Trophoblast cell (in vitro differentiated cells and primary cell): ENCODE measurements around the gene SPATS1.

Experiments used
- DNase-seq, 2 donors: peaks; one replicate each; pipeline ENCODE4 v3.0.0-alpha.2; 2016
- H2AFZ ChIP-seq: 2 replicates; pipeline ENCODE4 v1.6.1; 2013; ENCODE audit warnings: low read length, moderate library complexity, mild to moderate bottlenecking; ENCODE audit not compliant: insufficient read depth, poor library complexity
- H2AK5ac ChIP-seq: 2 replicates; pipeline ENCODE4 v1.6.1; 2013; ENCODE audit warnings: mild to moderate bottlenecking, low read length
- H2BK120ac ChIP-seq: 2 replicates; pipeline ENCODE4 v1.6.1; 2013; ENCODE audit warnings: low read length, mild to moderate bottlenecking, moderate library complexity; ENCODE audit not compliant: insufficient read depth, poor library complexity
- H2BK12ac ChIP-seq: 2 replicates; pipeline ENCODE4 v1.6.1; 2013; ENCODE audit warnings: mild to moderate bottlenecking, low read length, moderate library complexity
- H2BK5ac ChIP-seq: 2 replicates; pipeline ENCODE4 v1.6.1; 2013; ENCODE audit warnings: low read length, low read depth, moderate library complexity, mild to moderate bottlenecking; ENCODE audit not compliant: poor library complexity
- H3K14ac ChIP-seq: 2 replicates; pipeline ENCODE4 v1.6.1; 2013; ENCODE audit warnings: mild to moderate bottlenecking, low read length
- H3K18ac ChIP-seq: 2 replicates; pipeline ENCODE4 v1.6.1; 2013; ENCODE audit warnings: mild to moderate bottlenecking, low read length
- H3K23ac ChIP-seq: 2 replicates; pipeline ENCODE4 v1.6.1; 2013; ENCODE audit warnings: low read length
- H3K27ac ChIP-seq: 2 replicates; pipeline ENCODE4 v1.5.1; 2013; ENCODE audit warnings: low read depth, mild to moderate bottlenecking, inconsistent platforms, low read length, moderate library complexity
- H3K27me3 ChIP-seq: 2 replicates; pipeline ENCODE4 v1.6.1; 2013; ENCODE audit warnings: inconsistent platforms, mild to moderate bottlenecking, low read length, moderate library complexity; ENCODE audit not compliant: insufficient read depth
- H3K36me3 ChIP-seq, 2 experiments: 1 replicate in 1 of 2; 2 replicates in 1 of 2; pipeline ENCODE4 v1.6.1; 2013; ENCODE audit warnings: low read length in 2 of 2, mild to moderate bottlenecking in 2 of 2, moderate library complexity in 1 of 2; ENCODE audit not compliant: insufficient read depth in 2 of 2, control insufficient read depth in 1 of 2
- H3K4ac ChIP-seq: 2 replicates; pipeline ENCODE4 v1.6.1; 2013; ENCODE audit warnings: low read depth, mild to moderate bottlenecking, low read length, moderate library complexity
- H3K4me1 ChIP-seq, 2 experiments: 1 replicate in 1 of 2; 2 replicates in 1 of 2; pipeline ENCODE4 v1.6.1; 2013; ENCODE audit warnings: low read length in 2 of 2, mild to moderate bottlenecking in 2 of 2, moderate library complexity in 1 of 2; ENCODE audit not compliant: insufficient read depth in 2 of 2, control insufficient read depth in 1 of 2
- H3K4me2 ChIP-seq: 2 replicates; pipeline ENCODE4 v1.6.1; 2013; ENCODE audit warnings: inconsistent platforms, mild to moderate bottlenecking, low read length, moderate library complexity
- H3K4me3 ChIP-seq: 2 replicates; pipeline ENCODE4 v1.5.1; 2013; ENCODE audit warnings: mild to moderate bottlenecking, low read depth, low read length, inconsistent platforms
- H3K79me1 ChIP-seq: one replicate; pipeline ENCODE4 v1.6.1; 2013; ENCODE audit warnings: low read length
- H3K79me2 ChIP-seq: 2 replicates; pipeline ENCODE4 v1.6.1; 2013; ENCODE audit warnings: low read length, mild to moderate bottlenecking; ENCODE audit not compliant: control insufficient read depth, insufficient read depth, poor library complexity
- H3K9ac ChIP-seq: 2 replicates; pipeline ENCODE4 v1.6.1; 2013; ENCODE audit warnings: mild to moderate bottlenecking, low read length
- H3K9me3 ChIP-seq: 2 replicates; pipeline ENCODE4 v1.6.1; 2013; ENCODE audit warnings: low read depth, mild to moderate bottlenecking, control low read depth, inconsistent platforms, low read length; ENCODE audit not compliant: insufficient read depth
- H4K12ac ChIP-seq: 2 replicates; pipeline ENCODE4 v1.6.1; 2013; ENCODE audit warnings: low read depth, mild to moderate bottlenecking, low read length, moderate library complexity
- H4K8ac ChIP-seq: 2 replicates; pipeline ENCODE4 v1.6.1; 2013; ENCODE audit warnings: low read depth, mild to moderate bottlenecking, low read length, moderate library complexity
- H4K91ac ChIP-seq: one replicate; pipeline ENCODE4 v1.6.1; 2013; ENCODE audit warnings: low read depth, mild to moderate bottlenecking, low read length, moderate library complexity
- WGBS: extraction: QIAGEN DNeasy Blood & Tissue Kit; methylation state at CpG from one replicate; pipeline ENCODE4 v1.1.7; 2013; ENCODE audit warnings: missing lambda C conversion rate; ENCODE audit not compliant: insufficient read length, insufficient coverage; ENCODE audit errors: extremely low coverage; 5-methylcytosine and 5-hydroxymethylcytosine counted together

SPATS1 gene

DNA sequence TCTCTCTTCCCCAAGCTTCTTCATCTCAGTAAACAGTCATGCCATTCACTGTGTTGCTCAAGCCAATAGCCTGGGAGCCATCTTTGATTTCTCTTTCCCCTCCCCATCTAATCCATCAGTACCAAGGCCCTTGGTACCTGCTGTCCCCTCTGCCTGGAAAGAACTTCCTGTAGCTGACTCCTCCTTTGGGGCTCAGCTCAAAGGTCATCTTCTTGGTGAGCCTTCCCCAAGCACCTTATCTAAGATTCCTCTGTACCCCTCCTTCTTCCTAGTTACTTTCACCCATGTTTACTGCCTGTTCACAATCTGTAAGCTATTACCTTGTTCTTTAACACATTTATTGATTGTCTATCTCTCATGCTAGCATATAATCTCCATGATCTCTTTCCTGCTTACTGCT is 32.8 kb upstream of the SPATS1 start:
- H3K79me2 ChIP-seq = peaks cover 4% of the 10 kb centered on the region
- no peak overlapping the region for H4K91ac ChIP-seq
- no peak overlapping the region for H3K18ac ChIP-seq
- H3K36me3 ChIP-seq = peaks cover 57 to 60% of the 10 kb centered on the region in 2 experiments
- H3K14ac ChIP-seq = no peak overlapping the region
- no peak overlapping the region for H4K8ac ChIP-seq
- H3K79me1 ChIP-seq = peaks cover 5% of the 10 kb centered on the region
- no peak overlapping the region for H2BK120ac ChIP-seq
- no peaks in the 10 kb centered on the region for H3K27me3 ChIP-seq
- H2BK5ac ChIP-seq = no peak overlapping the region
- peaks cover 4% of the 10 kb centered on the region for H3K9me3 ChIP-seq
- H3K9ac ChIP-seq = no peak overlapping the region
- no peak overlapping the region for H3K27ac ChIP-seq
- DNase-seq = no peak
- no peak overlapping the region for H3K4me3 ChIP-seq
- no peak overlapping the region for H4K12ac ChIP-seq
- H2AK5ac ChIP-seq = no peak overlapping the region
- H2AFZ ChIP-seq = no peak overlapping the region
- no peak overlapping the region for H3K4ac ChIP-seq
- H3K23ac ChIP-seq = no peak overlapping the region
- H3K4me2 ChIP-seq = no peak overlapping the region
- H2BK12ac ChIP-seq = no peak overlapping the region
- peaks cover 3 to 7% of the 10 kb centered on the region in 2 experiments for H3K4me1 ChIP-seq

GRCh38 chr6:44310241-44310640 is 32.2 kb upstream of the SPATS1 start:
- Histone ChIP-seq H3K9me3 (peaks cover 4% of the 10 kb centered on the region), H3K4me3 (no peak overlapping the region), H2AK5ac (no peak overlapping the region), H4K91ac (no peak overlapping the region), H4K12ac (no peak overlapping the region), H2AFZ (no peak overlapping the region), H3K23ac (no peak overlapping the region), H3K18ac (no peak overlapping the region), H3K4ac (no peak overlapping the region), H3K14ac (no peak overlapping the region), H3K36me3 (peaks cover 50 to 54% of the 10 kb centered on the region in 2 experiments), H3K9ac (no peak overlapping the region), H4K8ac (no peak overlapping the region), H3K4me1 (peaks cover 3 to 7% of the 10 kb centered on the region in 2 experiments), H2BK120ac (no peak overlapping the region), H2BK12ac (no peak overlapping the region), H2BK5ac (no peak overlapping the region), H3K4me2 (no peak overlapping the region), H3K27me3 (no peaks in the 10 kb centered on the region), H3K27ac (no peak overlapping the region), H3K79me2 (peaks cover 4% of the 10 kb centered on the region), H3K79me1 (peaks cover 5% of the 10 kb centered on the region)
- WGBS = no CpG with 5 or more reads among the region's 3 CpGs
- DNase-seq = no peak

DNA sequence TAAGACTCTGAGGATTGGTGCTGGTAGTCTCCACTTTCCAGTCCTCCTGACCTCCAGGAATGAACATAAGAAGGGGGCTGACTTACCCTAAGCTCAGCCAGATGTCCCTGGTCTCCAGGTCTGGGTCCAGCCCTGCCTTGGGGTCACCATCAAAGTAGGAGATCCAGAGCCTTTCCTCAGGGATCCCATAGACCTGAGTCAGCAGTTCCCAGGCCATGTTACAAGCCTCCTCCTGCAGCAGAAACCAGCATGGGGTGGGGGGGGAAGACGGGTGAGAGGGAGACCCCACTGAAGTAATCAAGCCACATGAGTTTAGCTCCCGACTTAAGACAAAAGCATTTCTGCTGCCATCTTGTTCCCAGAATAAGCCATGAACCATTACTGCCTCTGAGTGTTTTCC is 31.1 kb upstream of the SPATS1 start:
- Histone ChIP-seq H4K8ac (no peak overlapping the region), H2BK120ac (no peak overlapping the region), H3K23ac (no peak overlapping the region), H3K79me2 (peaks cover 4% of the 10 kb centered on the region), H2BK12ac (no peak overlapping the region), H2AFZ (no peak overlapping the region), H3K4me3 (no peak overlapping the region), H3K36me3 (peaks cover 40 to 43% of the 10 kb centered on the region in 2 experiments), H2AK5ac (no peak overlapping the region), H3K4me2 (no peak overlapping the region), H3K79me1 (peaks cover 5% of the 10 kb centered on the region), H2BK5ac (no peak overlapping the region), H3K14ac (no peak overlapping the region), H4K91ac (no peak overlapping the region), H3K18ac (no peak overlapping the region), H3K4me1 (peaks cover 3 to 7% of the 10 kb centered on the region in 2 experiments), H4K12ac (no peak overlapping the region), H3K9me3 (peaks cover 4% of the 10 kb centered on the region), H3K27ac (no peak overlapping the region), H3K27me3 (no peaks in the 10 kb centered on the region), H3K9ac (no peak overlapping the region), H3K4ac (no peak overlapping the region)
- DNase-seq = no peak
- WGBS = no CpG with 5 or more reads among the region's 2 CpGs

DNA sequence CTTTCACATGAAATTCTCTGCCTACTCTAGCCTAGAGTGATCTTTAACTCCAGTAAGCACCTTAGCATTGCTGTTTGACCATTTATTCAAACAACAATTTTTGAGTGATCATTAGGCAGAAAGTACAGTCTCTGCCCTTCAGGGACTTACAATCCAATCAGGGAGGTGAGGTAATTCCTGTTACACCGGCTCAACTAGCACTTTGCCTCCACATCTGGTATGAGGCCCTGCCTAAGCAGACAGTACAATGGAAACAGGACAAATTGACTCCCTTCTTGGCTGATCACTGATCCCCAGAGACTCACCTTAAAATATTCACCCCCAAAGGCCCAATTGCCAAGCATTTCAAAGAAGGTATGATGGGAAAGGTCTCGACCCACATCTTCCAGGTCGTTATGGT is 30.7 kb upstream of the SPATS1 start:
- no peak overlapping the region for H4K8ac ChIP-seq
- H3K18ac ChIP-seq = no peak overlapping the region
- H3K14ac ChIP-seq = no peak overlapping the region
- H4K91ac ChIP-seq = no peak overlapping the region
- no peak overlapping the region for H3K4ac ChIP-seq
- no peak overlapping the region for H2BK120ac ChIP-seq
- H3K27me3 ChIP-seq = no peaks in the 10 kb centered on the region
- peaks cover 35 to 39% of the 10 kb centered on the region in 2 experiments for H3K36me3 ChIP-seq
- H2BK5ac ChIP-seq = no peak overlapping the region
- no peak overlapping the region for H3K9ac ChIP-seq
- peaks cover 3 to 7% of the 10 kb centered on the region in 2 experiments for H3K4me1 ChIP-seq
- DNase-seq = peak in 1 of 2 donors; percentile 34
- H2BK12ac ChIP-seq = no peak overlapping the region
- H2AFZ ChIP-seq = no peak overlapping the region
- H3K79me1 ChIP-seq = peaks cover 5% of the 10 kb centered on the region
- H3K4me2 ChIP-seq = peak overlapping the region; percentile 27
- no peak overlapping the region for H3K27ac ChIP-seq
- no peak overlapping the region for H3K4me3 ChIP-seq
- H2AK5ac ChIP-seq = no peak overlapping the region
- peaks cover 4% of the 10 kb centered on the region for H3K9me3 ChIP-seq
- H3K23ac ChIP-seq = no peak overlapping the region
- no CpG with 5 or more reads among the region's 3 CpGs for WGBS
- no peak overlapping the region for H4K12ac ChIP-seq
- peaks cover 4% of the 10 kb centered on the region for H3K79me2 ChIP-seq
